Measurements from ENCODE around the gene ANAPC13.

- TF ChIP-seq CTCF (IDR thresholded peaks at IDR 0.05) (no peak), POLR2A (IDR thresholded peaks at IDR 0.05) (no peak), POLR2AphosphoS5 (IDR thresholded peaks at IDR 0.05) (no peak)
Observed at GRCh38 chr3:134432236-134432635, 53.5 kb downstream of the ANAPC13 start.

Data from breast epithelium (tissue), 3 donors.